H9 (cell line): ENCODE results near the gene TEDDM1. TPM values are rescaled to one million over a fixed set of nuclear protein-coding genes. Genes with fewer than 3 reads are reported as not detected.

Source experiments
- DNase-seq: peaks from one replicate; pipeline ENCODE4 v3.0.0-alpha.2; 2017
- H2AFZ ChIP-seq: one replicate; pipeline ENCODE4 v1.6.1; 2013; ENCODE audit warnings: mild to moderate bottlenecking, low read length, control low read depth, moderate library complexity
- H2AK5ac ChIP-seq: 2 replicates; pipeline ENCODE4 v1.6.1; 2013; ENCODE audit warnings: low read length, control low read depth, mixed read lengths; ENCODE audit not compliant: insufficient read length
- H2BK120ac ChIP-seq: one replicate; pipeline ENCODE4 v1.6.1; 2013; ENCODE audit warnings: low read depth, mild to moderate bottlenecking, low read length, control low read depth, inconsistent platforms; ENCODE audit not compliant: poor library complexity, severe bottlenecking
- H2BK12ac ChIP-seq: 2 replicates; pipeline ENCODE4 v1.6.1; 2013; ENCODE audit warnings: low read length, control low read depth, mixed read lengths, low read depth; ENCODE audit not compliant: insufficient read length
- H2BK15ac ChIP-seq: 2 replicates; pipeline ENCODE4 v1.6.1; 2013; ENCODE audit warnings: low read depth, low read length, control low read depth
- H2BK20ac ChIP-seq: one replicate; pipeline ENCODE4 v1.6.1; 2013; ENCODE audit warnings: low read depth, mild to moderate bottlenecking, low read length, control low read depth, inconsistent platforms; ENCODE audit not compliant: poor library complexity, severe bottlenecking
- H2BK5ac ChIP-seq: 2 replicates; pipeline ENCODE4 v1.6.1; 2013; ENCODE audit warnings: low read length, control low read depth, mixed read lengths; ENCODE audit not compliant: insufficient read length
- H3K14ac ChIP-seq: 2 replicates; pipeline ENCODE4 v1.6.1; 2013; ENCODE audit warnings: low read length, control low read depth; ENCODE audit not compliant: insufficient read depth
- H3K18ac ChIP-seq: 2 replicates; pipeline ENCODE4 v1.6.1; 2013; ENCODE audit warnings: low read depth, mild to moderate bottlenecking, mixed read lengths, low read length, control low read depth; ENCODE audit not compliant: insufficient read length
- H3K23ac ChIP-seq: 2 replicates; pipeline ENCODE4 v1.6.1; 2013; ENCODE audit warnings: low read length, control low read depth, mixed read lengths, low read depth; ENCODE audit not compliant: insufficient read length
- H3K23me2 ChIP-seq: 2 replicates; pipeline ENCODE4 v1.6.1; 2013; ENCODE audit warnings: low read depth, mild to moderate bottlenecking, mixed read lengths, low read length, control low read depth; ENCODE audit not compliant: insufficient read length, poor library complexity, severe bottlenecking
- H3K27ac ChIP-seq: 2 replicates; pipeline ENCODE4 v1.5.1; 2013; ENCODE audit warnings: low read length, control low read depth, mixed read lengths, low read depth; ENCODE audit not compliant: insufficient read length
- H3K27me3 ChIP-seq: 2 replicates; pipeline ENCODE4 v1.6.1; 2013; ENCODE audit warnings: low read length, control low read depth, inconsistent platforms; ENCODE audit not compliant: insufficient read depth
- H3K4ac ChIP-seq: 2 replicates; pipeline ENCODE4 v1.6.1; 2013; ENCODE audit warnings: low read depth, mild to moderate bottlenecking, control low read depth, inconsistent platforms, low read length, moderate library complexity
- H3K4me1 ChIP-seq: 2 replicates; pipeline ENCODE4 v1.6.1; 2013; ENCODE audit warnings: low read length, control low read depth, inconsistent platforms; ENCODE audit not compliant: insufficient read depth
- H3K4me2 ChIP-seq: 2 replicates; pipeline ENCODE4 v1.6.1; 2013; ENCODE audit warnings: low read length, control low read depth, mixed read lengths; ENCODE audit not compliant: insufficient read length, insufficient read depth
- H3K56ac ChIP-seq: 2 replicates; pipeline ENCODE4 v1.6.1; 2013; ENCODE audit warnings: low read depth, mild to moderate bottlenecking, mixed read lengths, low read length, control low read depth; ENCODE audit not compliant: insufficient read length
- H3K79me1 ChIP-seq: 2 replicates; pipeline ENCODE4 v1.6.1; 2013; ENCODE audit warnings: low read depth, mild to moderate bottlenecking, moderate library complexity, low read length, control low read depth, inconsistent platforms; ENCODE audit not compliant: insufficient read depth, poor library complexity, severe bottlenecking
- H3K79me2 ChIP-seq: 2 replicates; pipeline ENCODE4 v1.6.1; 2013; ENCODE audit warnings: low read length, control low read depth, inconsistent platforms; ENCODE audit not compliant: insufficient read depth
- H3K9ac ChIP-seq: 2 replicates; pipeline ENCODE4 v1.6.1; 2013; ENCODE audit warnings: low read length, control low read depth, mixed read lengths; ENCODE audit not compliant: insufficient read length; ENCODE audit errors: extremely low read depth
- H3K9me3 ChIP-seq: one replicate; pipeline ENCODE4 v1.6.1; 2013; ENCODE audit warnings: low read depth, low read length, inconsistent platforms; ENCODE audit not compliant: control insufficient read depth
- H3T11ph ChIP-seq: one replicate; pipeline ENCODE4 v1.6.1; 2013; ENCODE audit warnings: mild to moderate bottlenecking, low read length, control low read depth, inconsistent platforms
- H4K20me1 ChIP-seq: one replicate; pipeline ENCODE4 v1.6.1; 2013; ENCODE audit not compliant: control insufficient read depth, insufficient read length, insufficient read depth
- H4K5ac ChIP-seq: 2 replicates; pipeline ENCODE4 v1.6.1; 2013; ENCODE audit warnings: low read depth, mild to moderate bottlenecking, mixed read lengths, low read length, control low read depth; ENCODE audit not compliant: insufficient read length
- H4K8ac ChIP-seq: replicated peaks from 2 replicates; pipeline ENCODE4 v1.6.1; 2013; ENCODE audit warnings: low read length, control low read depth, mixed read lengths, low read depth; ENCODE audit not compliant: insufficient read length
- H4K91ac ChIP-seq: 2 replicates; pipeline ENCODE4 v1.6.1; 2013; ENCODE audit warnings: low read depth, mild to moderate bottlenecking, moderate library complexity, mixed read lengths, low read length, control low read depth; ENCODE audit not compliant: insufficient read length
- H3K27ac Mint-ChIP-seq, 3 experiments: 2 replicates in 2 of 3; 3 replicates in 1 of 3; pipeline ENCODE4 v1.8.0; 2020 to 2021; ENCODE audit warnings: mixed read lengths in 3 of 3, mild to moderate bottlenecking in 1 of 3, moderate library complexity in 1 of 3
- H3K27me3 Mint-ChIP-seq: 2 replicates; pipeline ENCODE4 v1.8.0; 2021; ENCODE audit warnings: low read depth, mild to moderate bottlenecking, moderate library complexity, mixed read lengths
- H3K36me3 Mint-ChIP-seq, 3 experiments: 2 replicates in 2 of 3; 3 replicates in 1 of 3; pipeline ENCODE4 v1.8.0; 2020 to 2021; ENCODE audit warnings: low read depth in 3 of 3, mixed read lengths in 3 of 3; ENCODE audit not compliant: insufficient read depth in 1 of 3
- H3K4me1 Mint-ChIP-seq, 2 experiments: 2 replicates each; pipeline ENCODE4 v1.8.0; 2020; ENCODE audit warnings: mixed read lengths in 2 of 2
- H3K4me3 Mint-ChIP-seq, 2 experiments: 2 replicates in 1 of 2; 3 replicates in 1 of 2; pipeline ENCODE4 v1.8.0; 2020 to 2021; ENCODE audit warnings: mild to moderate bottlenecking in 2 of 2, mixed read lengths in 2 of 2, moderate library complexity in 1 of 2
- H3K9me3 Mint-ChIP-seq, 2 experiments: 2 replicates in 1 of 2; 3 replicates in 1 of 2; pipeline ENCODE4 v1.8.0; 2020; ENCODE audit warnings: mild to moderate bottlenecking in 2 of 2, mixed read lengths in 2 of 2, moderate library complexity in 1 of 2
- WGBS: extraction: QIAGEN DNeasy Blood & Tissue Kit; methylation state at CpG from one replicate; pipeline ENCODE4 v1.1.7; 2013; ENCODE audit warnings: missing lambda C conversion rate, low lambda C conversion rate, mixed read lengths; ENCODE audit not compliant: insufficient read length; ENCODE audit errors: extremely low coverage; 5-methylcytosine and 5-hydroxymethylcytosine counted together
- total RNA-seq: library from RNA; stranded (reverse); gene quantifications from 2 replicates; pipeline ENCODE4 v1.2.1, GENCODE V29; 2021
- TF ChIP-seq, protein P1 (sequence below): fragments of 200-600 bp; sonication (generic); conservative IDR thresholded peaks from 3 replicates; pipeline ENCODE4 v1.8.0; 2021; ENCODE audit warnings: antibody characterized with exemption, mild to moderate bottlenecking

The TEDDM1 gene
- total RNA-seq, 1 experiment from 2014 or later: not detected

DNA sequence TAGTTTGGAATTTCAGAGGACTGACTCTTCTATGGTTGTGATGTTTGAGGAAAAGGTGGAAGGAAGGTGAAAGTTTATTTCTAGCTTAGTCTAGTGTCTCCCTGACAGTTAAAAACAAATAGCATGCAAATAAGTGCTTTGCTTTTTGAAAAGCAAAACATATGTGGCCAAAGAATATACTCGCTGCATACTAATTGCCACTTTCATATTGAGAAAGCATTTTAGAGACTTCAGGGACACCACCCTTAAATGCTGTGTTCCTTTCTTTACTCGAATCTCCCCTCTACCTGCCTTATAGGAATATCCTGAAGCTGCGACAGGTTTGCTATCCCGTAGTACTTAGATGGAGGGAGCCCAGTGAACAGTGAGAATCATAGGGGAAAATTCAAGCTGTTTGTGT is 32.1 kb downstream of the TEDDM1 start:
- no CpG with 5 or more reads among the region's 4 CpGs for WGBS
- Mint-ChIP-seq H3K9me3 (no peaks in the 10 kb centered on the region; a peak in 2 of 5 replicates), H3K4me1 (0 out of 4 replicates have a peak, but pooled peaks cover 0 to 3% of the 10 kb centered on the region in 2 experiments), H3K27ac (no peak overlapping the region), H3K27me3 (peaks cover 11% of the 10 kb centered on the region), H3K4me3 (no peak overlapping the region), H3K36me3 (no peaks in the 10 kb centered on the region)
- Histone ChIP-seq H3T11ph (no peak overlapping the region), H2AFZ (no peak overlapping the region), H3K23me2 (no peaks in the 10 kb centered on the region), H3K79me1 (no peaks in the 10 kb centered on the region), H3K79me2 (no peaks in the 10 kb centered on the region), H3K14ac (no peak overlapping the region), H4K8ac (no peak overlapping the region), H3K4me1 (no peaks in the 10 kb centered on the region), H3K27me3 (no peaks in the 10 kb centered on the region), H3K27ac (no peak overlapping the region), H2BK12ac (no peak overlapping the region), H3K4me2 (no peak overlapping the region), H2BK20ac (no peak overlapping the region), H4K20me1 (no peaks in the 10 kb centered on the region), H3K4ac (no peak overlapping the region), H3K18ac (no peak overlapping the region), H2BK120ac (no peak overlapping the region), H3K56ac (no peak overlapping the region), H2AK5ac (no peak overlapping the region), H3K9ac (no peak overlapping the region), H4K5ac (no peak overlapping the region), H2BK15ac (no peak overlapping the region), H3K9me3 (no peaks in the 10 kb centered on the region), H2BK5ac (no peak overlapping the region), H3K23ac (no peak overlapping the region), H4K91ac (no peak overlapping the region)
- TF ChIP-seq, protein P1, sequence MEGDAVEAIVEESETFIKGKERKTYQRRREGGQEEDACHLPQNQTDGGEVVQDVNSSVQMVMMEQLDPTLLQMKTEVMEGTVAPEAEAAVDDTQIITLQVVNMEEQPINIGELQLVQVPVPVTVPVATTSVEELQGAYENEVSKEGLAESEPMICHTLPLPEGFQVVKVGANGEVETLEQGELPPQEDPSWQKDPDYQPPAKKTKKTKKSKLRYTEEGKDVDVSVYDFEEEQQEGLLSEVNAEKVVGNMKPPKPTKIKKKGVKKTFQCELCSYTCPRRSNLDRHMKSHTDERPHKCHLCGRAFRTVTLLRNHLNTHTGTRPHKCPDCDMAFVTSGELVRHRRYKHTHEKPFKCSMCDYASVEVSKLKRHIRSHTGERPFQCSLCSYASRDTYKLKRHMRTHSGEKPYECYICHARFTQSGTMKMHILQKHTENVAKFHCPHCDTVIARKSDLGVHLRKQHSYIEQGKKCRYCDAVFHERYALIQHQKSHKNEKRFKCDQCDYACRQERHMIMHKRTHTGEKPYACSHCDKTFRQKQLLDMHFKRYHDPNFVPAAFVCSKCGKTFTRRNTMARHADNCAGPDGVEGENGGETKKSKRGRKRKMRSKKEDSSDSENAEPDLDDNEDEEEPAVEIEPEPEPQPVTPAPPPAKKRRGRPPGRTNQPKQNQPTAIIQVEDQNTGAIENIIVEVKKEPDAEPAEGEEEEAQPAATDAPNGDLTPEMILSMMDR: no peak
- DNase-seq: no peak
